CD1c-positive myeloid dendritic cell (primary cell): ENCODE measurements around the gene MARCHF9.

Experiments
- DNase-seq: peaks from one replicate; pipeline ENCODE4 v3.0.0-alpha.2; 2016; ENCODE audit errors: extremely low spot score

The MARCHF9 gene

GRCh38 chr12:57753756-57754337, 1.1 kb upstream of the MARCHF9 start:
- DNase-seq: no peak

DNA sequence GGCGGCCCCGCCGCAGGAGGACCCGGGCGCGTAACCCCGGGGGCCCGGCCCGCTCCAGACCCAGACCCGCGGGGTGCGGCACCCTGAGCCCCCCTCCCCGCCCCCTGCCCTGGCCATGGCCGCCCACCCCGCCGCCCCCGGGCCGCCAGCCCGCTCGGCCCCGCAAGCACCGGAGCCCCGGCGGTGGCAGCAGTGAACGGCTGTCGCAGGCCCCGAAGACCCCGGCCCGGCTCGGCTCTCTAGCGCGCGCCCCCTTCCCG, 221 bp downstream of the MARCHF9 start:
- DNase-seq: no peak

GRCh38 chr12:57755454-57756372, 810 bp downstream of the MARCHF9 start:
- no peak for DNase-seq

DNA sequence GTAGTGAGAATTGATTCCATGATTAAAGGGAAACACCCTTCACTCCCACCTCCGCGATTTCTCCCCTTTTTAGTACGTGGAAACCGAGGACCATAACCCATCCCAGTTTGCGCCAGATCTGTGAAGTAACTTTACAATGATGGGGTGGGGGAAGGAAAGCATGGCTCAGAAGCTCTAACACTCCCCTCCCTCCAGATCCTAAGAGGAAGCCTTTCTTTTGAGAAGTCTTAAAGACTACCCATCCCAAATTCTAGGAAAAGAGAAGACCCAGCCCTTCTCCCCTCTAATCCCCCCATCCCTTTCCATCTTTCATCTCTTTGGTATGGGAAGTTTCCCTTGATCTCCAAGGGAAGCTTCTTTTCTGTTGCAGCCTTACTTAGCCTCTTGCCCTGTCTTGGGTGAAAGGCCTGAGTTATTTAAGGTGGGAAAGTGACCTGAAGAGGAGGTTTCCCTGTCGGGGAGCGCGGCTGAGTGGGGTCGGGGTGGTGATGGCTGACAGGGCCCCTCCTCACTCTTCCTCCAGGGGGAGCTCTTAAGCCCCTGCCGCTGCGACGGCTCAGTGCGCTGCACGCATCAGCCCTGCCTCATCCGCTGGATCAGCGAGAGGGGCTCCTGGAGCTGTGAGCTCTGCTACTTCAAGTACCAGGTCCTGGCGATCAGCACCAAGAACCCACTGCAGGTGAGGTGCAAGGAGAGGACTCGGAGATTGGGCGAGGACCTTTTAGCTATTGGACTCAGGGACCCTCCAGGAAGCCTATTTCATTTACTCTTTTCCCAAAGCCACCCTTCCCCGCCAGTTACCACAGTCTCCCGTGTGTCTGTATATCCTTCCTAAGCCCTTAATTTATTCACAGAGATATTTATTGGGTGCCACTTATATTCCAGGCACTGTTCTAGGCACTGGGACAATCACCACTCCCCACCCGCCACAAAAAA, 1.8 kb downstream of the MARCHF9 start:
- DNase-seq: peak; percentile 66

GRCh38 chr12:57757771-57758170, 2.9 kb downstream of the MARCHF9 start:
- DNase-seq: no peak

- no peak for DNase-seq
These were observed 3.9 kb downstream of the MARCHF9 start for GRCh38 chr12:57758552-57759359.

DNA sequence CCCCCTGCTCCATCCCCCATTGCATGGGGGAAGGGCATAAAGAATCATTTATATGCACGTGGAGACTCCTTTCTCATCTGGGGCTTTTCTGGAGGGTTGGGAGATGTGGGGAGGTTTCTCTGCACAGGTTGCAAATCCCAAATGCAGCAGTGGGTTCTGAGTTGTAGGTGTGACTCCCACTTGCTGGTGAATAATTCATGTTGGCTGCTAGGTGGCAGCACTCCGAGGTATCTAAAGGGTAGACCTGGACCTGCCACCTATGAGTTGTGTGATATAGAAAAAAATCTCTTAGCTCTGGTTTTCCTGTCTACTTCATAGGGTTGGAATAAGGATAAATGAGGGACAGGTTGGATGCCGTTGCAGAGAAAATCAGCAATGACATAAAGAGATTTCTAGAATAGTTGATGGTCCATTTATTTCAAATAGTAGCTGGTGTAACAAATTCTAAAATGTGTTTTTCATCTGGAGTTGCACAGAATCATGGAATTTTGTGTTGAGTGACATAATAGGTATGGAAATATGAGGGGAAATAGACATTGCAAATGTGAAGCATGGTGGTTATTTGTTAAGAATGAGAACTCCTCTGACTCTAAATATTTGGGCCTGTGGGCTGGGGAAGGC, 4.6 kb downstream of the MARCHF9 start:
- DNase-seq: no peak

GRCh38 chr12:57760347-57760982, 5.6 kb downstream of the MARCHF9 start:
- DNase-seq: no peak

DNA sequence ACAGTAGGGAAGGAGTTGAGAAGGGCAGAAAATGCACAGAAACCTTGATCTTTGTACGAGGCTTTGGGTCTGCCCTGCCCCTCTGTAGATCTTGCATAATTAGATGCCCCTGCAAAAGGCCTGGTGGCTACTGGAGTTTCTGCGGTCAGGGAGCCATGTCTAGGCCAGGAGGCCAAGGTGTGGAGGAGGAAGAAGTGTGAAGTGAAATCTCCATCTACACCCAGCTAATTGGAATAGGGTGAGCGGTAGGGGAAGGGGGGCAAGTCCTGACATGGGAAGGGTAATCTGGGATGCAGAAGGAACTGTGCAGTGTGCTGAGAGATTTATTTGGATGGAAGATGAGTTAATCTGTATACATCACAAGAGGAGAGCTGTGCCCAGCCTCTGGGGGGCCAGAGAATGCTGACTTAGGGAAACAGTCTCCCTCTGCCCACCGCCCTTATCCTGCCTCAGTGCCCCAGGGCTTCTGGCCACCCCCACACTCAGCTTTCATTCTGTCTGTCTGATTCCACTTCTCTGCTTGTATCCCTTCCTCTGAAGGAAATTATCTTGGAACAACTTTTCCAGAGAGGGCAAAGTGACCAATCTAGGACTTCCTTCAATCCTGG, 6.6 kb downstream of the MARCHF9 start:
- DNase-seq: no peak

- no peak for DNase-seq
These were observed 7.6 kb downstream of the MARCHF9 start for GRCh38 chr12:57762463-57762862.

GRCh38 chr12:57763881-57764661, 9.2 kb downstream of the MARCHF9 start:
- no peak for DNase-seq

DNA sequence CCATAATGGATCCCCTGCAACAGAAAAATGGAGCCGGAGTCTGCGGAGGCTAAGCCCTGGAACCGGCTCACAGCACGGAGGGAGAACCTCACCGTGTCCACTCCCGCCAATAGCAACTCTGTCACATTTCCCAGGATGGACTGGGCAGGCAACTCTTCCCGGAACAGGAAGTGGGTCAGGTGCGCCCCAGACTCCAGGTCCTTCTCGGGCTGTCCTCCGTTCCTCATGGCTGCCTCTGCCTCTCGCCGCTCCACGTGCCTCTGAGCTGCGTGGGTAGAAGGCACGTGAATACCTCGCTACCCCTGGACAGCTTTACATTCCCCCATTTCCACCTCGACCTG, 9.7 kb downstream of the MARCHF9 start:
- no peak for DNase-seq

DNA sequence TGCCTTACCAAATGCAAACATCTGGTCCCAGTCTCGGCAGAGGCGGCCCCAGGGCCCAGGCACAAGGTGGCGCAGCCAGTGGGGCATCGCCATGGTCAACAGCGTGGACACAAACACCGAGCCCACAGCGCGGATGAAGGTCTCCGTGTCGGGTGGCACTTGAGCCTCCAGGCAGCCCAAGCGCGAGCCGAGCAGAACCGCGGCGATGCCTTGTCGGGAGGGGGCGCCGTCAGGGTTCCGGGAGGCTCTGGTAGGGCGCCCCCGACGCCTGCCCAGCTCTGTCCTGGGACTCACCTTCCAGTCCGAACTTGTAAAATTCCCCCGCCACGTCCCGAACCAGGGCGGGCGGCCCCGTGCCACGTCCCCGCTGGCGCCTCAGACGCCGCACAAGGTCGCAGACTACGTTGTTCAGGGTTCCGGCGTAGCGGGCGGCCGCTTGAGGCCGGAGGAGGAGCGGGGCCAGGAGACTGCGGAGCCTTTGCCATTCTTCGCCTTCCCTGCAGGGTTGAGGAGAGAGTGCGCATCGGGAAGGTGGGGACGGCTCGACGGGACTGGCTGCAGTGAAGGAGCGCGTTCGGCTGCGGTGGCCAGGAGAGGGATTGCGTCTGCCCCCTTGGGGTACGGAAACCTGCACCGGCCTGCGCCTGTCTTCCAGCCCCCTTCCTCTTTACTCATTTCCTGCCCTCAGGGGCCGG, 10.2 kb downstream of the MARCHF9 start:
- peak; percentile 47 for DNase-seq

DNA sequence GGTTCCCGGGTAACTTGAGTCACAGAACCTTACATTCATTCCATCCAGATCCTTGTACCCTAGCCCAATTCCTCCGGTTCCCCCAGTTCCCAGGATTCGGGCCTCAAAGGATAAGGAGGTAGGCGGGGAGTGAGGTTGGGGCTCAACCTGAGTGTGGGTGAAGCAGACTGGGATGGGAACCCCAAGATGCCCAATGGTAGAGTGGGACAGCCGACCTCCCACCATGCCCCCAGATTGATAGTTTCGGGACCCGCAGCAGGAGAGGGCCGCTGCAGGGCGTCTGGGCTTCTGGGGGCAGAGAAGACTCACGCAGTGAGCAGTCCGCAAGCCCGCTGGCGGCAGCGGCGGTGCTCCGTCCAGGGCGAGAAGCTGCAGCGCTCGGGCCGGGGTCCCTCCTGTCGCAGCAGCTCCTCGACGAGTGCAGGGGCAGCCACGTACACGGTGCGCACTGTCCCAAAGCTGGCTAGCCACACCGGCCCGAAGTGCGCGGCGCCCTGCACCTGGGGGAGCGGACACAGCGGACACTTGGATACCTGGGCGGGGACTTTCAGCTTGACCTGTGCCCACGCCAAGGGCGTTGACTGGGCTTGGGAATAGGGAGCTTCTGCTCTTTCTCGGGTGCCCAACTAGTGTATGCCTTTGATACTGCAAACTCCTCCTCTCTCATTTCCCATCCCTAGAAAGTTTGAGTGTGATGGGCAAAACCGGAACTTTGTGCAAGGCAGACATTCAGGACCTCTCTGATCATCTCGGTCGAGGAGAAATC, 11.0 kb downstream of the MARCHF9 start:
- DNase-seq: peak; percentile 41

DNA sequence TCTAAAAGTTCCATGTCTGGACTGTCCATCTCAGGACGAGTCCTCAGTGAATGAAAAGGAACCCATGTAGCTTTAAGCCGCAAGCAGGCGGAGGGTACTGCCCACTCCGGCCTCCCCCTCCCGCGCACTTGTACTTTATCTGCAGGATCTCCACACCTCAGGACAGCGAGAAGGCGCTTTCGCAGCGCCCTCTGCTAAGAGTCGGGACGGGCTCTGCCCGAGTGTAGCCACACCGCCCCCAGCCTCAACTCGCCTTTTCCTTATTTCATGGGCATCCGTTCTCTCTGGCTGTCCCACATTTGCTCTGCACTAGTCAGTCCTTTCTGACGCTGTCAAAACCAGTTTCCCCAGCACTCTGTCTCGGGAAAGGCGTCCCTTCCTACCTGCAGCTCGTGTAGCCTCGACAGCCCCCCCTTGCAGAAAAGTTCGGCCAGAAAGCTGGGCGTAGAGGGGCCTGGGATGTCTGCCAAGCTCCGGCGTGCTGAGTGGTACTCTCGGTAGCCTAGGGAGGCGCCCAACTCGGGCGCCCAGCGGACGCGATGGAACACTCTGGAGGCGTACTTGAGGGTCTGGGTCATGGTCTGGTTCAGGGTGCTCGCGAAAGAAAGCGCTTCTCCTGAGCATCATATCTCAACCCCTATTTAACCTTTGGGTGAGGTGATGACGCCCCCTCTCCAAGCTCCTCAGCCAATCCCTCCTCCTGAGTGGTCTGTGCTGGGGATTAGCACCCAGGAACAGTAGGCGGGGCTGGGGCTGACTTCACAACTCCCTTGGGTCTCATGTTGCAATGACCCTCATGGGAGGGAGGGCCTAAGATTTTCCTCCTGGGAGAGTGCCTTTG, 11.8 kb downstream of the MARCHF9 start, which contains the start of gene CYP27B1:
Gene CYP27B1 (minus strand): TSS at position 615 of the 841 bp plus-strand sequence. CDS start 37 bp downstream, at position 578.
- DNase-seq: no peak

GRCh38 chr12:57767305-57767698, 12.4 kb downstream of the MARCHF9 start:
- DNase-seq: no peak

- no peak for DNase-seq
These were observed 13.0 kb downstream of the MARCHF9 start for GRCh38 chr12:57767876-57768275.
